ENCODE measurements around the gene TLDC2.
"Not testable (repeated sequence)": the region's sequence is repeated elsewhere in the genome, so short reads cannot be mapped to it uniquely, and the experiment has no call there.

Gene TLDC2

GRCh38 chr20:36875702-36876472 is at the start of gene TLDC2:
Gene TLDC2 (plus strand): TSS chr20:36876138. CDS start chr20:36876175, 37 bp downstream.
- DNase-seq: no peak

DNA sequence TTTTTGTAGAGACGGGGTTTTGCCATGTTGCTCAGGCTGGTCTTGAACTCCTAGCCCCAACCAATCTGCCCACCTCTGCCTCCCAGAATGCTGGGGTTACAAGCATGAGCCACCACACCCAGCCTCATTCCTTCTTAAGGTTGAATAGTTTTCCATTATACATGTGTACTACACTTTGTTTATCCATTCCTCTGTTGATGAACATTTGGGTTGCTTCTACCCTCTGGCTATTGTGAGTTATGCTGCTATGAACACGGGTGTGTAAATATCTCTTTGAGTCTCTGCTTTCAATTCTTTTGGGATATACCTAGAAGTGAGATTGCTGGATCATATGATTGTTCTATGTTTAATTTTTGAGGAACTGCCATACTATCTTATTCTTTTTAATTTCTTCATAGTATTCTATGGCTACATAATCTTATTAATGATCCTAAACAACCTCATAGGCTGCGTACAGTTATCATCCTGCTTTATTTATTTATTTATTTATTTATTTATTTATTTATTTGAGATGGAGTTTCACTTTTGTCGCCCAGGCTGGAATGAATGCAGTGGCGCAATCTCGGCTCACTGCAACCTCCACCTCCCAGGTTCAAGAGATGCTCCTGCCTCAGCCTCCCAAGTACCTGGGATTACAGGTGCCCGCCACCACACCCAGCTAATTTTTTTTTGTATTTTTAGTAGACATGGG is 49.2 kb upstream of the TLDC2 start:
- no peak for DNase-seq

DNA sequence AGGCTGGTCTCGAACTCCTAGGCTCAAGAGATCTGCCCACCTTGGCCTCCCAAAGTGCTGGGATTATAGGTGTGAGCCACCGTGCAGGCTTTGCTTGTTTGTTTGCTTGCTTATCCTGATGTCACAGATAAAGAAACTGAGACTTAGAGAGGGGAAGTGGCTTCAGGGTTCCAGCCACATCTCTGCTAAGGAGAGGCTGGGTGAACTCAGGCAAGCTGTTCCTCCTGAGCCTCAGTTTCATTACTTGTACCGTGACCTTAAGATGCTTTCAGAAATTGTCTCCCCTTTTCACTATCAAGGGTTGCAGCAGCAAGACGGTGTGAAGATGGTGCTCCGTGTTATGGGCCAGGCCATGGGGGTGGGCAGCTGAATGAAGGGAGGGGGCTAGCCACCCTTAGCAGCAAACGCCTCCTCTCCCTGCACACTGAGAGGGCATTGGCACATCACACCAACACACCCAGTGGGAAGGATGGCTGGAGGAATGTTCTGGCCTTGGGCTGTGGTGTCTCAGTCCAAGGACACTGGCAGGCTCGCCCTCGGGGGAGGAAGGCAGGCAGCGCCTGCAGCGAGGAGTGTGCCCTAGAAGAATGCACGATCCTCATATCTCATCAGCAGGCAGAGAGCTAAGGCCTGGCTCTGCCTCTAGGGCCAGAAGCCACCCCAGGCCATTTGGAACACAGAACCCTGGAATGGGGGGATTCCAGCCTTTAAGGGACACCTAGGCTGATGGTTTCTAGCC is 48.2 kb upstream of the TLDC2 start:
- DNase-seq: no peak

GRCh38 chr20:36830791-36831691 is 44.9 kb upstream of the TLDC2 start:
- no peak for DNase-seq

GRCh38 chr20:36832791-36833190 is 43.1 kb upstream of the TLDC2 start:
- no peak for DNase-seq

DNA sequence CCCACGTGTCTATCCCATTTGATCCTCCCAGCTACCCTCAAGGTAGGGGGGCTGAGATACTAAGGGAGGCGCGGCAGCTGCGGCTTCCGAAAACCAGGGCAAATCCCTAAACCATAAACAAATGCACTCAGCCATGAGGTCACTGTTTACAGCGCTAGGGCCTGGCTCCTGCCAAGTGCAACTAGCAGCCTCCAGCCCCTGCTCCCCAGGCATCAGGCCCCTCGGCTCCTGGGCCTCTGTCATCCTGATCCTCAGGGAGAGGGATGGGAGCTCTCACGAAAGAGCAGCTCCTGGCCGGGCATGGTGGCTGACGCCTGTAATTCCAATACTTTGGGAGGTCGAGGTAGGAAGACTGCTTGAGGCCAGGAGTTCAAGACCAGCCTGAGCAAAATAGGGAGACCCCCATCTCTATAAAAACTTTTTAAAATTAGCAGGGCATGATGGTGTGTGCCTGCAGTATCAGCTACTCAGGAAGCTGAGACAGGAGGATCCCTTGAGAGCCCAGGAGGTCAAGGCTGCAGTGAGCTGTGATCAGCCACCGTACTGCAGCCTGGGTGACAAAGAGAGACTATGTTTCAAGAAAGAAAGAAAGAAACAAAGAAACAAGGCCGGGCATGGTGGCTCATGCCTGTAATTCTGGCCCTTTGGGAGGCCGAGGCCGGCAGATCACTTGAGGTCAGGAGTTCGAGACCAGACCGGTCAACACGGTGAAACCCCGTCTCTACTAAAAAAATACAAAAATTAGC is 42.5 kb upstream of the TLDC2 start:
- no peak for DNase-seq

GRCh38 chr20:36835025-36835424 is 40.9 kb upstream of the TLDC2 start:
- no peak for DNase-seq

- DNase-seq: peak; percentile 87 to 91
These were observed 40.3 kb upstream of the TLDC2 start for GRCh38 chr20:36835453-36836198.

- peak; percentile 37 to 55 for DNase-seq
These were observed 39.2 kb upstream of the TLDC2 start for GRCh38 chr20:36836591-36837269.

GRCh38 chr20:36838376-36838775 is 37.6 kb upstream of the TLDC2 start:
- not testable (repeated sequence) for DNase-seq

GRCh38 chr20:36839150-36839549 is 36.8 kb upstream of the TLDC2 start:
- DNase-seq: no peak

DNA sequence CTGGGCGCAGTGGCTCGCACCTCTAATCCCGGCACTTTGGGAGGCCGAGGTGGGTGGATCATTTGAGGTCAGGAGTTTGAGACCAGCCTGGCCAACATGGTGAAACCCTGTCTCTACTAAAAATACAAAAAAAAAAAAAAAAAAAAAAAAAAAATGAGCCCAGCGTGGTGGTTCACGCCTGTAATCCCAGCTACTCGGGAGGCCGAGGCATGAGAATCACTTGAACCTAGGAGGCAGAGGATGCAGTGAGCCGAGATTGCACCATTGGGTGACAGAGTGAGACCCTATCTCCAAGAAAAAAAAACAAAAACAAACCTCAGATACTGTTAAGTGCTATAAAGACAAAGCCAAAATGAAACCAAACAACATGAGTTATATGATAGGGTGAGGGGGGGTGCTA is 34.9 kb upstream of the TLDC2 start:
- DNase-seq: not testable (repeated sequence)

GRCh38 chr20:36845288-36845971 is 30.5 kb upstream of the TLDC2 start:
- DNase-seq: no peak

DNA sequence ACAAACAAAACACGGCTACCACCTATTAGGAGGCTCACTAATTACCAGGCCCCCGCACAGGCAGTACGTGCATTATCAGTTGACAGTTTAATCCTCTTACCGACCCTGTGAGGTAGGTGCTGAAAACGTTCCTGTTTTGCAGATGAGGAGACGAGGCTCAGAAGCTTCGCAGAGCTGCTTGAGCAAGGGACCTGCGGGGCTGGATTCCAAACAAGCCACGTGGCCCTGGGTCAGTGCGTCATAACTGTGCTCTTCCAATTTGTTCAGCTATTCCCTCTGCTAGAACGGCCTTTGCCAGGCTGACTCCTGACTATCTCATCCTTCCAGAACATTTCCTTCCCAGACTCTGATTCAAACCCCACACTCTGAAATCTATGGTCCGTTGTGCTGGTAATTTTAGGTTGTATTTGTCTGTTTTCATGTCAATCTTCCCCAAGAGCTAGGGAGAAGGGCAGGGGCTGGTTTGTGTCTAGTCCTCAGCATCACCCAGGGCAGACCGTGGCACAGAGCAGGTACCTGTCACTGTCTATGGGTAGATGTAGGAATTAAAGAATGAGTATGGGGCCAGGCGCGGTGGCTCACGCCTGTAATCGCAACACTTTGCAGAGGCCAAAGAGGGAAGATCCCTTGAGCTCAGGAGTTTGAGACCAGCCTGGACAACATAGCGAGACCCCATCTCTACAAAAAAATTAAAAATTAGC is 28.8 kb upstream of the TLDC2 start:
- DNase-seq: no peak

- DNase-seq: no peak
These were observed 28.3 kb upstream of the TLDC2 start for GRCh38 chr20:36847710-36848040.

DNA sequence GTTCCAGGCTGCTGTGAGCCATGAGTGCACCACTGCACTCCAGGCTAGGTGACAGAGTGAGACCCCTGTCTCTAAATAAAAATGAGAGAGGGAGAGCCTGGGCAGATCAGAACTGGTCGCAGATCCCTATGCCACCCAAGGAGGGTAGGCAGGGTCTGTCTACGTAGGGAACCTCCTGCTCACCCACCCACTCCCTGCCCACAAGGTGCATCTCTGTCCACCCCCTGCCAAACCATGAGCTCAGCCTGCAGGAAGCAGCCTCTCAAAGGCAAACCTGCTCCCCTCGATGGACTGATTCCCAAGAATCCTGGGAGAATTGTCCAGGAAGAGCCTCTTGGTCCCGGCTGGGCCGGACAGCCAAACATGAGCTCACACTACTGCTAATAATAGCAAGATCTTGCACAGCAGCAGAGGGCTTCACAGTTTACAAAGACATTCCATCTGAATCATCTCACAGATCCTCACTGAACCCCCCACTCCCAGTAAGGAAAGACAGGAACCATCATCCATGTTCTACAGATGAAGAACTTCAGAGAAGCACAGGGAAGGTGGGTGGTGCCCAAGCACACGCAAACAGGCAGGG is 27.8 kb upstream of the TLDC2 start:
- no peak for DNase-seq

- no peak for DNase-seq
These were observed 27.3 kb upstream of the TLDC2 start for GRCh38 chr20:36848677-36849076.

GRCh38 chr20:36849333-36850065 is 26.4 kb upstream of the TLDC2 start:
- DNase-seq: no peak

Data from SHP77 (cell line).